Measurements from ENCODE around the gene POLDIP3.

The POLDIP3 gene

GRCh38 chr22:42645341-42645937 is 30.8 kb upstream of the POLDIP3 start:
- H3K4me3 ChIP-seq (ENCODE audit: low read depth, low read length) = no peak overlapping the region
- no peak for TF ChIP-seq CTCF (IDR thresholded peaks at IDR 0.05; ENCODE audit: low read depth, low read length, missing control alignments)
- DNase-seq (ENCODE audit: low read depth) = no peak

- no peak for TF ChIP-seq CTCF (IDR thresholded peaks at IDR 0.05; ENCODE audit: low read depth, low read length, missing control alignments)
- no peak for DNase-seq (ENCODE audit: low read depth)
- H3K4me3 ChIP-seq (ENCODE audit: low read depth, low read length) = no peak overlapping the region
Measured at GRCh38 chr22:42644422-42645340, 30.0 kb upstream of the POLDIP3 start.

- TF ChIP-seq CTCF (IDR thresholded peaks at IDR 0.05; ENCODE audit: low read depth, low read length, missing control alignments) = no peak
- H3K4me3 ChIP-seq (ENCODE audit: low read depth, low read length) = no peak overlapping the region
- no peak for DNase-seq (ENCODE audit: low read depth)
Measured at GRCh38 chr22:42643634-42644421, 29.1 kb upstream of the POLDIP3 start.

- no peak for DNase-seq (ENCODE audit: low read depth)
Measured at GRCh38 chr22:42642806-42643633, 28.3 kb upstream of the POLDIP3 start.

GRCh38 chr22:42641801-42642413 is 27.2 kb upstream of the POLDIP3 start:
- no peak for TF ChIP-seq CTCF (IDR thresholded peaks at IDR 0.05; ENCODE audit: low read depth, low read length, missing control alignments)
- DNase-seq (ENCODE audit: low read depth) = no peak
- H3K4me3 ChIP-seq (ENCODE audit: low read depth, low read length) = no peak overlapping the region

More at GRCh38 chr22:42642806-42643633, 28.3 kb upstream of the POLDIP3 start:
- H3K4me3 ChIP-seq (ENCODE audit: low read depth, low read length) = no peak overlapping the region
- TF ChIP-seq CTCF (IDR thresholded peaks at IDR 0.05; ENCODE audit: low read depth, low read length, missing control alignments) = no peak
